ENCODE measurements around the gene OXA1L.
"Not testable (repeated sequence)": the region's sequence is repeated elsewhere in the genome, so short reads cannot be mapped to it uniquely, and the experiment has no call there.

Gene OXA1L

DNA sequence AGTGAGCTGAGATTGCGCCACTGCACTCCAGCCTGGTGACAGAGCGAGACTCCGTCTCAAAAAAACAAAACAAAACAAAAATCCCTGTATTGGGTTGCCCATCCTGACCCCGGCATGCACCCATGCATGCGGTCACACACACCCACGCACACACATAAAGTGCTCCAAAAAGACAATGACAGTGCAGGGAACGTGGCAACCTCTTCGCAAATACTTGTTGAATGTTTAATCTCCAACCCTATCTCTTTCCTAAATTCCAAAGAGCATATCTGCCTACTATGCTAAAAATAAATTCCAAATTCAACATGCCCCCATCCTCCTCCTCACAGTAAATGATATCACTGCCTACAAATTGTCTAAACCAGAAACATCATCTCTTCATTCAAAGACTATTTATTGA, 35.2 kb downstream of the OXA1L start:
- no peak for TF ChIP-seq SPI1 (IDR thresholded peaks at IDR 0.05; ENCODE audit: borderline replicate concordance, low read depth)
- no peak for DNase-seq (ENCODE audit: low read depth in 1 of 2, low spot score in 1 of 2)
- Histone ChIP-seq H3K27ac (replicated peaks) (peak overlapping the region; percentile 66), H3K4me3 (replicated peaks; ENCODE audit: insufficient read depth, low read length) (no peak overlapping the region), H3K27me3 (ENCODE audit: insufficient read depth, poor library complexity, severe bottlenecking) (no peaks in the 10 kb centered on the region)

DNA sequence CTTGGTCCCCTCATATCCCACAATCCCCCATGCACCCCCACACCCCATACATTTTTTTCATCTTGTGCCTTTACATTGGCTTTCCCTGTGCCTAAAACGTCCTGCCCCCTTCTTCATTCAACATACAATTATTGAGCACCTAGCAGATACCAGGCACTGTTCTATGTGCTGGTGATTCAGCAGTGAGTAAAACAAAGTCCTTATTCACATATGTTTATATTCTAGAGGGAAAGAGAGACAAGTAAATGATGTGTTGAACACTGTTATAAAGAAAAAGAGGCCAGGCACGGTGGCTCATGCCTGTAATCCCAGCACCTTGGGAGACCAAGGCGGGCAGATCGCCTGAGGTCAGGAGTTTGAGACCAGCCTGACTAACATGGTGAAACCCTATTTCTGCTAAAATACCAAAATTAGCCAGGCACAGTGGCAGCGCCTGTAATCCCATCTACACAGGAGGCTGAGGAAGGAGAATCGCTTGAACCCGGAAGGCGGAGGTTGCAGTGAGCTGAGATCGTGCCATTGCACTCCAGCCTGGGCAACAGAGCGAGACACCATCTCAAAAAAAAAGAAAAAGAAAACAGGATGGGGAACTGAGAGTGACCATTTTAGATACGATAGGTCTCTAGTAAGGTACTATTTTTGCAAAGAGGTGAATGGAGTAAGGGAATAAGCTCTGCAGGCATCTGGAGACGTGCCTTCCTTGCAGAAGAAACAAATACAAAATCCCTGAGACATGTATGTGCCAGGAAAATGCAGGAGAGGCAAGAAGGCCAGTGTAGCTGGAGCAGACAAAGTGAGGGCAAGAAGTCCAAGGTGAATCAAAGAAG, 36.6 kb downstream of the OXA1L start:
- no peak for DNase-seq (ENCODE audit: low read depth in 1 of 2, low spot score in 1 of 2)
- Histone ChIP-seq H3K27me3 (ENCODE audit: insufficient read depth, poor library complexity, severe bottlenecking) (no peaks in the 10 kb centered on the region), H3K4me3 (replicated peaks; ENCODE audit: insufficient read depth, low read length) (no peak overlapping the region), H3K27ac (replicated peaks) (peak overlapping the region; percentile 66)
- TF ChIP-seq, protein P1, sequence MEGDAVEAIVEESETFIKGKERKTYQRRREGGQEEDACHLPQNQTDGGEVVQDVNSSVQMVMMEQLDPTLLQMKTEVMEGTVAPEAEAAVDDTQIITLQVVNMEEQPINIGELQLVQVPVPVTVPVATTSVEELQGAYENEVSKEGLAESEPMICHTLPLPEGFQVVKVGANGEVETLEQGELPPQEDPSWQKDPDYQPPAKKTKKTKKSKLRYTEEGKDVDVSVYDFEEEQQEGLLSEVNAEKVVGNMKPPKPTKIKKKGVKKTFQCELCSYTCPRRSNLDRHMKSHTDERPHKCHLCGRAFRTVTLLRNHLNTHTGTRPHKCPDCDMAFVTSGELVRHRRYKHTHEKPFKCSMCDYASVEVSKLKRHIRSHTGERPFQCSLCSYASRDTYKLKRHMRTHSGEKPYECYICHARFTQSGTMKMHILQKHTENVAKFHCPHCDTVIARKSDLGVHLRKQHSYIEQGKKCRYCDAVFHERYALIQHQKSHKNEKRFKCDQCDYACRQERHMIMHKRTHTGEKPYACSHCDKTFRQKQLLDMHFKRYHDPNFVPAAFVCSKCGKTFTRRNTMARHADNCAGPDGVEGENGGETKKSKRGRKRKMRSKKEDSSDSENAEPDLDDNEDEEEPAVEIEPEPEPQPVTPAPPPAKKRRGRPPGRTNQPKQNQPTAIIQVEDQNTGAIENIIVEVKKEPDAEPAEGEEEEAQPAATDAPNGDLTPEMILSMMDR (IDR thresholded peaks at IDR 0.05; ENCODE audit: insufficient read depth, low read length) = no peak
- no peak for TF ChIP-seq SPI1 (IDR thresholded peaks at IDR 0.05; ENCODE audit: borderline replicate concordance, low read depth)
- TF ChIP-seq GABPA (IDR thresholded peaks at IDR 0.05; ENCODE audit: low read depth) = no peak
- TF ChIP-seq, protein P2, sequence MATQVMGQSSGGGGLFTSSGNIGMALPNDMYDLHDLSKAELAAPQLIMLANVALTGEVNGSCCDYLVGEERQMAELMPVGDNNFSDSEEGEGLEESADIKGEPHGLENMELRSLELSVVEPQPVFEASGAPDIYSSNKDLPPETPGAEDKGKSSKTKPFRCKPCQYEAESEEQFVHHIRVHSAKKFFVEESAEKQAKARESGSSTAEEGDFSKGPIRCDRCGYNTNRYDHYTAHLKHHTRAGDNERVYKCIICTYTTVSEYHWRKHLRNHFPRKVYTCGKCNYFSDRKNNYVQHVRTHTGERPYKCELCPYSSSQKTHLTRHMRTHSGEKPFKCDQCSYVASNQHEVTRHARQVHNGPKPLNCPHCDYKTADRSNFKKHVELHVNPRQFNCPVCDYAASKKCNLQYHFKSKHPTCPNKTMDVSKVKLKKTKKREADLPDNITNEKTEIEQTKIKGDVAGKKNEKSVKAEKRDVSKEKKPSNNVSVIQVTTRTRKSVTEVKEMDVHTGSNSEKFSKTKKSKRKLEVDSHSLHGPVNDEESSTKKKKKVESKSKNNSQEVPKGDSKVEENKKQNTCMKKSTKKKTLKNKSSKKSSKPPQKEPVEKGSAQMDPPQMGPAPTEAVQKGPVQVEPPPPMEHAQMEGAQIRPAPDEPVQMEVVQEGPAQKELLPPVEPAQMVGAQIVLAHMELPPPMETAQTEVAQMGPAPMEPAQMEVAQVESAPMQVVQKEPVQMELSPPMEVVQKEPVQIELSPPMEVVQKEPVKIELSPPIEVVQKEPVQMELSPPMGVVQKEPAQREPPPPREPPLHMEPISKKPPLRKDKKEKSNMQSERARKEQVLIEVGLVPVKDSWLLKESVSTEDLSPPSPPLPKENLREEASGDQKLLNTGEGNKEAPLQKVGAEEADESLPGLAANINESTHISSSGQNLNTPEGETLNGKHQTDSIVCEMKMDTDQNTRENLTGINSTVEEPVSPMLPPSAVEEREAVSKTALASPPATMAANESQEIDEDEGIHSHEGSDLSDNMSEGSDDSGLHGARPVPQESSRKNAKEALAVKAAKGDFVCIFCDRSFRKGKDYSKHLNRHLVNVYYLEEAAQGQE (IDR thresholded peaks at IDR 0.05; ENCODE audit: insufficient replicate concordance, low read depth) = no peak
- TF ChIP-seq POLR2AphosphoS5 (IDR thresholded peaks at IDR 0.05; ENCODE audit: low read depth) = no peak

DNA sequence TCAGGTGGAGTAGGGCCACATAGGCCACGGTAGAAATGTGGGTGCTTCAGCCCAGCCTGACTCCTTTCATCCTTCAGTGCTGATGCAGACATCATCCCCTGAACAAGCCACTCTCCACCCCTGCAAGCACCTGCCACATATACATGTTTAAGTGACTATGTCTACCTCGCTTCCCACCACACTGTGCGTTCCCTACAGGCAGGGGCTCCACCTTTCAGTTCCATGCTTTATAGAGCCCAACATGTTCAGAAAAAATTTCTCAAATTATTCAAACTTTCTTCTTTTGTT, 37.1 kb downstream of the OXA1L start:
- Histone ChIP-seq H3K27me3 (ENCODE audit: insufficient read depth, poor library complexity, severe bottlenecking) (no peaks in the 10 kb centered on the region), H3K4me3 (replicated peaks; ENCODE audit: insufficient read depth, low read length) (no peak overlapping the region), H3K27ac (replicated peaks) (no peak overlapping the region)
- DNase-seq (ENCODE audit: low read depth in 1 of 2, low spot score in 1 of 2) = no peak
- TF ChIP-seq GABPA (IDR thresholded peaks at IDR 0.05; ENCODE audit: low read depth) = no peak
- TF ChIP-seq POLR2AphosphoS5 (IDR thresholded peaks at IDR 0.05; ENCODE audit: low read depth) = no peak
- no peak for TF ChIP-seq SPI1 (IDR thresholded peaks at IDR 0.05; ENCODE audit: borderline replicate concordance, low read depth)
- TF ChIP-seq, protein P1 (IDR thresholded peaks at IDR 0.05; ENCODE audit: insufficient read depth, low read length) = no peak
- TF ChIP-seq, protein P2 (IDR thresholded peaks at IDR 0.05; ENCODE audit: insufficient replicate concordance, low read depth) = no peak

DNA sequence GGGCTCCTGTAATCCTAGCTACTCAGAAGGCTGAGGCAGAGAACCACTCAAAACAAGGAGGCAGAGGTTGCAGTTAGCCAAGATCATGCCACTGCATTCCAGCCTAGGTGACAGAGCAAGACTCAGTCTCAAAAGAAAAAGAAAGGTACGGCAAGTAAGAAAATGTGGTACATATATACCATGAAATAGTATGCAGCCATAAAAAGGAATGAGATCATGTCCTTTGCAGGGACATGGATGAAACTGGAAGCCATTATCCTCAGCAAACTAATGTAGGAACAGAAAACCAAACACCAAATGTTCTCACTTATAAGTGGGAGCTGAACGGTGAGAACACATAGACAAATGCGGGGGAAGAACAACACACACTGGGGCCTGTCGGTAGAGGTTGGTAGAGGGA, 38.7 kb downstream of the OXA1L start:
- DNase-seq (ENCODE audit: low read depth in 1 of 2, low spot score in 1 of 2); H3K4me3 ChIP-seq (replicated peaks; ENCODE audit: insufficient read depth, low read length); H3K27ac ChIP-seq (replicated peaks); H3K27me3 ChIP-seq (ENCODE audit: insufficient read depth, poor library complexity, severe bottlenecking): not testable (repeated sequence)
